ENCODE measurements around the gene DPYD.

The DPYD gene

GRCh38 chr1:97632776-97633175 lies 288.1 kb downstream of the DPYD start:
- no peak for TF ChIP-seq CTCF (IDR thresholded peaks at IDR 0.05; ENCODE audit: control insufficient read depth, extremely low read depth, insufficient read depth)
- no peak for DNase-seq (ENCODE audit: low read depth)

GRCh38 chr1:97632075-97632474 lies 288.8 kb downstream of the DPYD start:
- TF ChIP-seq CTCF (IDR thresholded peaks at IDR 0.05; ENCODE audit: control insufficient read depth, extremely low read depth, insufficient read depth) = no peak
- H3K4me3 ChIP-seq (ENCODE audit: low read depth, low read length) = no peak overlapping the region
- DNase-seq (ENCODE audit: low read depth) = no peak

More at GRCh38 chr1:97632776-97633175, 288.1 kb downstream of the DPYD start:
- H3K4me3 ChIP-seq (ENCODE audit: low read depth, low read length) = no peak overlapping the region

- no peak overlapping the region for H3K4me3 ChIP-seq (ENCODE audit: low read depth, low read length)
- TF ChIP-seq CTCF (IDR thresholded peaks at IDR 0.05; ENCODE audit: control insufficient read depth, extremely low read depth, insufficient read depth) = no peak
- no peak for DNase-seq (ENCODE audit: low read depth)
These were observed 289.9 kb downstream of the DPYD start for GRCh38 chr1:97630948-97631347.

- TF ChIP-seq CTCF (IDR thresholded peaks at IDR 0.05; ENCODE audit: control insufficient read depth, extremely low read depth, insufficient read depth) = no peak
- H3K4me3 ChIP-seq (ENCODE audit: low read depth, low read length) = no peak overlapping the region
- no peak for DNase-seq (ENCODE audit: low read depth)
These were observed 290.6 kb downstream of the DPYD start for GRCh38 chr1:97630281-97630680.

- no peak overlapping the region for H3K4me3 ChIP-seq (ENCODE audit: low read depth, low read length)
- TF ChIP-seq CTCF (IDR thresholded peaks at IDR 0.05; ENCODE audit: control insufficient read depth, extremely low read depth, insufficient read depth) = no peak
- no peak for DNase-seq (ENCODE audit: low read depth)
These were observed 297.6 kb downstream of the DPYD start for GRCh38 chr1:97623220-97623619.

GRCh38 chr1:97621955-97622354 lies 298.9 kb downstream of the DPYD start:
- no peak for TF ChIP-seq CTCF (IDR thresholded peaks at IDR 0.05; ENCODE audit: control insufficient read depth, extremely low read depth, insufficient read depth)
- no peak overlapping the region for H3K4me3 ChIP-seq (ENCODE audit: low read depth, low read length)
- no peak for DNase-seq (ENCODE audit: low read depth)

- no peak overlapping the region for H3K4me3 ChIP-seq (ENCODE audit: low read depth, low read length)
- no peak for TF ChIP-seq CTCF (IDR thresholded peaks at IDR 0.05; ENCODE audit: control insufficient read depth, extremely low read depth, insufficient read depth)
These were observed 301.1 kb downstream of the DPYD start for GRCh38 chr1:97619706-97620105.

More at GRCh38 chr1:97619706-97620105, 301.1 kb downstream of the DPYD start:
- no peak for DNase-seq (ENCODE audit: low read depth)
